Astrocyte (in vitro differentiated cells and primary cell): ENCODE results near the gene KNDC1.

Source experiments
- EZH2 ChIP-seq: IDR thresholded peaks from 2 replicates; pipeline ENCODE4 v1.6.1; 2012; ENCODE audit warnings: mild to moderate bottlenecking, low read length, inconsistent platforms; ENCODE audit not compliant: insufficient read depth
- TF ChIP-seq, protein P1 (sequence below): IDR thresholded peaks from 2 replicates; pipeline ENCODE4 v1.5.1; 2011; ENCODE audit warnings: low read depth, mild to moderate bottlenecking, inconsistent platforms, low read length, moderate library complexity; ENCODE audit not compliant: insufficient read depth

GRCh38 chr10:133273534-133274143 is 113.6 kb downstream of the KNDC1 start:
- TF ChIP-seq, protein P1, sequence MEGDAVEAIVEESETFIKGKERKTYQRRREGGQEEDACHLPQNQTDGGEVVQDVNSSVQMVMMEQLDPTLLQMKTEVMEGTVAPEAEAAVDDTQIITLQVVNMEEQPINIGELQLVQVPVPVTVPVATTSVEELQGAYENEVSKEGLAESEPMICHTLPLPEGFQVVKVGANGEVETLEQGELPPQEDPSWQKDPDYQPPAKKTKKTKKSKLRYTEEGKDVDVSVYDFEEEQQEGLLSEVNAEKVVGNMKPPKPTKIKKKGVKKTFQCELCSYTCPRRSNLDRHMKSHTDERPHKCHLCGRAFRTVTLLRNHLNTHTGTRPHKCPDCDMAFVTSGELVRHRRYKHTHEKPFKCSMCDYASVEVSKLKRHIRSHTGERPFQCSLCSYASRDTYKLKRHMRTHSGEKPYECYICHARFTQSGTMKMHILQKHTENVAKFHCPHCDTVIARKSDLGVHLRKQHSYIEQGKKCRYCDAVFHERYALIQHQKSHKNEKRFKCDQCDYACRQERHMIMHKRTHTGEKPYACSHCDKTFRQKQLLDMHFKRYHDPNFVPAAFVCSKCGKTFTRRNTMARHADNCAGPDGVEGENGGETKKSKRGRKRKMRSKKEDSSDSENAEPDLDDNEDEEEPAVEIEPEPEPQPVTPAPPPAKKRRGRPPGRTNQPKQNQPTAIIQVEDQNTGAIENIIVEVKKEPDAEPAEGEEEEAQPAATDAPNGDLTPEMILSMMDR = no peak
- no peak for TF ChIP-seq EZH2
